Activated gamma-delta T cell treated with Interleukin-2 at 50 U/mL for 16 hours (primary cell): ENCODE data around the gene DHCR7.
A peak's percentile ranks its signal among the peaks of the same experiment; 100 is the strongest.

Experiments
- DNase-seq: peaks from one replicate; pipeline ENCODE4 v3.0.0-alpha.2; 2020

Gene DHCR7

GRCh38 chr11:71456294-71456693 is 8.1 kb upstream of the DHCR7 start:
- no peak for DNase-seq

GRCh38 chr11:71454470-71455113 is 6.4 kb upstream of the DHCR7 start:
- DNase-seq: peak; percentile 28

GRCh38 chr11:71453918-71454304 is 5.7 kb upstream of the DHCR7 start:
- no peak for DNase-seq

- DNase-seq: peak; percentile 93
These were observed 5.1 kb upstream of the DHCR7 start, which contains the start of gene NADSYN1 for GRCh38 chr11:71453037-71453917. TSS of gene NADSYN1 (plus strand) at chr11:71453203. CDS start at chr11:71453297, 94 bp downstream.

GRCh38 chr11:71452199-71453036 is 4.2 kb upstream of the DHCR7 start:
- DNase-seq: peak; percentile 60

GRCh38 chr11:71451596-71452198 is 3.5 kb upstream of the DHCR7 start:
- DNase-seq: no peak

GRCh38 chr11:71450939-71451338 is 2.7 kb upstream of the DHCR7 start:
- no peak for DNase-seq

- no peak for DNase-seq
These were observed 2.3 kb upstream of the DHCR7 start for GRCh38 chr11:71450507-71450906.

- no peak for DNase-seq
These were observed 1.4 kb upstream of the DHCR7 start for GRCh38 chr11:71449596-71449995.

- peak; percentile 35 for DNase-seq
These were observed 369 bp downstream of the DHCR7 start for GRCh38 chr11:71447791-71448256.

- no peak for DNase-seq
These were observed 1.1 kb downstream of the DHCR7 start for GRCh38 chr11:71446942-71447688.

- no peak for DNase-seq
These were observed 2.0 kb downstream of the DHCR7 start for GRCh38 chr11:71446150-71446549.

GRCh38 chr11:71444811-71445210 is 3.4 kb downstream of the DHCR7 start:
- DNase-seq: no peak

- DNase-seq: no peak
These were observed 4.3 kb downstream of the DHCR7 start for GRCh38 chr11:71443736-71444445.

GRCh38 chr11:71442880-71443279 is 5.3 kb downstream of the DHCR7 start:
- DNase-seq: no peak

- DNase-seq: no peak
These were observed 6.1 kb downstream of the DHCR7 start for GRCh38 chr11:71442123-71442522.

GRCh38 chr11:71441251-71441650 is 6.9 kb downstream of the DHCR7 start:
- no peak for DNase-seq

GRCh38 chr11:71440021-71440755 is 8.0 kb downstream of the DHCR7 start:
- DNase-seq: no peak

- no peak for DNase-seq
These were observed 9.5 kb downstream of the DHCR7 start for GRCh38 chr11:71438650-71439049.

- no peak for DNase-seq
These were observed 10.3 kb downstream of the DHCR7 start for GRCh38 chr11:71437879-71438278.

- DNase-seq: no peak
These were observed 10.8 kb downstream of the DHCR7 start for GRCh38 chr11:71437399-71437798.
